Heart left ventricle (tissue), 16 donors: ENCODE results near the gene RASL11B. TPM values are rescaled to one million over a fixed set of nuclear protein-coding genes. Genes with fewer than 3 reads are reported as not detected.
A peak's percentile ranks its signal among the peaks of the same experiment; 100 is the strongest.

Experiments
- ATAC-seq, 4 donors: fragments of 200-7000 bp; cut with Tn5 transposase; one replicate each; pipeline ENCODE4 v1.9.1; 2020 to 2022; ENCODE audit warnings: moderate library complexity in 4 of 4, mild to moderate bottlenecking in 3 of 4, moderate number of reproducible peaks in 1 of 4
- DNase-seq, 5 donors: peaks; one replicate each; pipeline ENCODE4 v3.0.0-alpha.2; 2020
- H3K27ac ChIP-seq, 12 donors: fragments of 200-600 bp; sonication (generic) in 4 of 12; one replicate each; pipeline versions ENCODE4 v1.5.0 to v1.8.0; 2016 to 2022; ENCODE audit warnings: mild to moderate bottlenecking in 2 of 12
- H3K27me3 ChIP-seq, 9 donors: fragments of 200-600 bp; sonication (generic) in 2 of 9; one replicate each; pipeline versions ENCODE4 v1.5.1 to v1.8.0; 2016 to 2022; ENCODE audit warnings: mild to moderate bottlenecking in 3 of 9
- H3K36me3 ChIP-seq, 9 donors: fragments of 200-600 bp; sonication (generic) in 2 of 9; one replicate each; pipeline versions ENCODE4 v1.5.0 to v1.8.0; 2018 to 2022; ENCODE audit warnings: mild to moderate bottlenecking in 2 of 9
- H3K4me1 ChIP-seq, 12 donors: fragments of 200-600 bp; sonication (generic) in 4 of 12; one replicate each; pipeline versions ENCODE4 v1.5.0 to v1.8.0; 2016 to 2022; ENCODE audit warnings: mild to moderate bottlenecking in 3 of 12
- H3K4me3 ChIP-seq, 12 donors: fragments of 200-600 bp; sonication (generic) in 4 of 12; one replicate each; pipeline versions ENCODE4 v1.5.0 to v1.8.0; 2017 to 2022; ENCODE audit warnings: mild to moderate bottlenecking in 9 of 12, moderate library complexity in 4 of 12
- H3K9me3 ChIP-seq, 12 donors: fragments of 200-600 bp; sonication (generic) in 4 of 12; one replicate each; pipeline versions ENCODE4 v1.5.0 to v1.8.0; 2016 to 2022; ENCODE audit warnings: mild to moderate bottlenecking in 1 of 12
- POLR2A ChIP-seq, 2 donors: fragments of 450-650 bp; IDR thresholded peaks; one replicate each; pipeline ENCODE4 v1.6.1; 2017; ENCODE audit warnings: antibody characterized with exemption in 2 of 2, mild to moderate bottlenecking in 2 of 2, moderate library complexity in 2 of 2
- WGBS, 4 donors: extraction: QIAGEN DNeasy Blood & Tissue Kit in 2 of 4; methylation state at CpG; one replicate each; pipeline versions ENCODE4 v1.1.5 to v1.1.7; 2013 to 2018; 5-methylcytosine and 5-hydroxymethylcytosine counted together
- intact Hi-C, 10 donors: fragments of 100-400 bp; cut with DNase I; formaldehyde crosslinking; loops; one replicate each; pipeline versions ENCODE4 v1.11.1 to v1.14.2; 2022
- polyA plus RNA-seq, 2 donors: library from polyadenylated mRNA; stranded (reverse); fragments of 200-250 nt; gene quantifications; one replicate each; pipeline ENCODE4 v1.2.3, GENCODE V29; 2013
- total RNA-seq, 9 donors: library from RNA; depleted of rRNA in 2 of 9; stranded (reverse); fragments of >200 nt in 2 of 9; fragmentation: NEBNext Ultra II Directional in 3 of 9; extraction: Animal tissue kit (Norgen Biotek cat#: 25700) in 3 of 9; gene quantifications; one replicate each; pipeline versions ENCODE4 v1.1.0 to v1.2.4, GENCODE V29; 2016 to 2023
- TF ChIP-seq, protein P1 (sequence below), 12 donors: fragments of 200-600 bp; sonication (generic) in 4 of 12; IDR thresholded peaks; one replicate each; pipeline versions ENCODE4 v1.5.0 to v1.8.0; 2018 to 2022; ENCODE audit warnings: antibody characterized with exemption in 12 of 12, mild to moderate bottlenecking in 5 of 12
- donor health status: ischemic (EF 13 %, LVEDD 7.1; RV severe dilation, severe dysfunction).
- donor health status: healthy with polysubstance abuse.
- donor health status: DM: no; HTN: yes; CAD: no.
- donor health status: DM: no; HTN: no; CAD: no.
- donor health status: ischemic (EF 25% LVEDD 6.9; RV normal size, moderate dysfunction).
- donor health status: ischemic (EF 25% LVEDD 5.7; RV mildly dilated, moderate dysfunction).
- donor health status: healthy.
- donor health status: DM: yes; HTN: yes; CAD: no.
- donor health status: ischemic (EF 35%, LVEDD 5.7; RV mildly dilated, moderate dysfunction).
- donor health status: nonischemic (EF 11% LVEDD 7.7; RV severe dilation, severe dysfunction).
- donor health status: DM: yes; HTN: yes; CAD: no.
- donor health status: PGD.
- donor health status: ischemic (EF 29% LVEDD 5.4; RV normal size, mild dysfunction).
- donor health status: nonischemic (EF 23%, LVEDD 6.1; RV moderate dilation, normal function).

RASL11B gene
- total and polyA plus RNA-seq, 11 donors: 2.7 to 16.1 (median 5.5) TPM

DNA sequence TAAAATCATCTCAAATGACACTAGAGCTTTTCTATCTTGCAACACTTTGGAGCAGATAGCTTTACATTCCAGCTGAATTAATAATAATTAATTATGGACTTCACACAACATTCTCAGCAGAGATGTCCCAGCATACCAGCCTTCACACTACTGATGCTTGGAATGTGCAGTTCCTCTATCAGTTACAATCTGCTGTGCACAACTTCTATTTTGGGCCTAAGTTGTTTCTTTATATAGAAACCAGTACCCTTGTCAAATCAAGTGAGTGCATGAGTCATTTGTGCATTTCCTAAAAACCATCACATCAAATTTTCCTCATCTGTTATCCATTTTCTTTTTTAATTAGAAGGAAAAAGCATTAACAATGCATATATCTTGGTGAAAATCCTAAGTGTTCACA is 8.8 kb upstream of the RASL11B start:
- no peak for TF ChIP-seq POLR2A (IDR thresholded peaks at IDR 0.05)
- TF ChIP-seq, protein P1, sequence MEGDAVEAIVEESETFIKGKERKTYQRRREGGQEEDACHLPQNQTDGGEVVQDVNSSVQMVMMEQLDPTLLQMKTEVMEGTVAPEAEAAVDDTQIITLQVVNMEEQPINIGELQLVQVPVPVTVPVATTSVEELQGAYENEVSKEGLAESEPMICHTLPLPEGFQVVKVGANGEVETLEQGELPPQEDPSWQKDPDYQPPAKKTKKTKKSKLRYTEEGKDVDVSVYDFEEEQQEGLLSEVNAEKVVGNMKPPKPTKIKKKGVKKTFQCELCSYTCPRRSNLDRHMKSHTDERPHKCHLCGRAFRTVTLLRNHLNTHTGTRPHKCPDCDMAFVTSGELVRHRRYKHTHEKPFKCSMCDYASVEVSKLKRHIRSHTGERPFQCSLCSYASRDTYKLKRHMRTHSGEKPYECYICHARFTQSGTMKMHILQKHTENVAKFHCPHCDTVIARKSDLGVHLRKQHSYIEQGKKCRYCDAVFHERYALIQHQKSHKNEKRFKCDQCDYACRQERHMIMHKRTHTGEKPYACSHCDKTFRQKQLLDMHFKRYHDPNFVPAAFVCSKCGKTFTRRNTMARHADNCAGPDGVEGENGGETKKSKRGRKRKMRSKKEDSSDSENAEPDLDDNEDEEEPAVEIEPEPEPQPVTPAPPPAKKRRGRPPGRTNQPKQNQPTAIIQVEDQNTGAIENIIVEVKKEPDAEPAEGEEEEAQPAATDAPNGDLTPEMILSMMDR (IDR thresholded peaks at IDR 0.05): no peak
- no peak overlapping the region for H3K4me3 ChIP-seq
- no peaks in the 10 kb centered on the region for H3K27me3 ChIP-seq
- intact Hi-C loops: no loop called here
- H3K9me3 ChIP-seq: peaks cover 0 to 9% (median 2%) of the 10 kb centered on the region in 12 donors
- H3K36me3 ChIP-seq: no peaks in the 10 kb centered on the region
- DNase-seq: no peak
- H3K27ac ChIP-seq: peak overlapping the region in 5 of 12 donors; percentile 20 to 59 (median 33)
- peaks cover 0 to 23% (median 15%) of the 10 kb centered on the region in 12 donors for H3K4me1 ChIP-seq
- peak; percentile 56 to 67 (median 64) for ATAC-seq

DNA sequence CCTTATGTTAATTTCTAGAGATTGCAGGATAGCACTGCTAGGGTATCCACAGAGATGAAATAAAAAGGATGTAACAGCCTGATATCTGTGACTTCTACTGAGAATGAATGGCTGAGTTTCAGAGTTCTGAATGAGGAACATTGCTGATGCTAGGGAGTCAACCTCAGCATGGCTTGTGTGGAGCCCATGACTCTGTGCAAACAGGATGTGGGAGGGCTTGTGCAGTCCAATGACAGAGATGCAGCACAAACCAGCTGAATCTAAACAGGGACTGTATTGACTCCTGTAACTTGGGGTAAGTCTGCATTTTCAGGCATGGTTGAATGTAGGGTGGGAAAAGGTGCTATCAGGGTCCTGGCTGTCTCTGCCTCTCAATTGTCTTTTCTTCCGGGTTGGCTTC is 5.3 kb upstream of the RASL11B start:
- TF ChIP-seq, protein P1 (IDR thresholded peaks at IDR 0.05): no peak
- TF ChIP-seq POLR2A (IDR thresholded peaks at IDR 0.05): no peak
- 86 to 97% (median 95%) methylated on average over 1 of the region's 1 CpG for WGBS, 4 donors
- H3K4me1 ChIP-seq: peaks cover 0 to 28% (median 19%) of the 10 kb centered on the region in 12 donors
- H3K4me3 ChIP-seq: no peak overlapping the region
- H3K9me3 ChIP-seq: peaks cover 0 to 10% (median 3%) of the 10 kb centered on the region in 12 donors
- no peak for ATAC-seq
- no peaks in the 10 kb centered on the region for H3K36me3 ChIP-seq
- peaks cover 0 to 7% (median 0%) of the 10 kb centered on the region in 9 donors for H3K27me3 ChIP-seq
- no peak for DNase-seq
- intact Hi-C loops: no loop called here
- H3K27ac ChIP-seq: no peak overlapping the region

GRCh38 chr4:52860361-52860760 is 1.8 kb upstream of the RASL11B start:
- TF ChIP-seq, protein P1 (IDR thresholded peaks at IDR 0.05): no peak
- no peak for TF ChIP-seq POLR2A (IDR thresholded peaks at IDR 0.05)
- no peak overlapping the region for H3K27ac ChIP-seq
- H3K4me1 ChIP-seq: peaks cover 0 to 32% (median 20%) of the 10 kb centered on the region in 12 donors
- DNase-seq (no peak), ATAC-seq (no peak)
- H3K9me3 ChIP-seq: peaks cover 0 to 10% (median 3%) of the 10 kb centered on the region in 12 donors
- 86 to 94% (median 93%) methylated on average over 2 of the region's 2 CpGs for WGBS, 4 donors
- H3K27me3 ChIP-seq: peaks cover 0 to 15% (median 0%) of the 10 kb centered on the region in 9 donors
- H3K36me3 ChIP-seq: peaks cover 0 to 4% (median 0%) of the 10 kb centered on the region in 9 donors
- H3K4me3 ChIP-seq: no peak overlapping the region
- intact Hi-C loops: loop anchor here in 9 of 10 donors (5.0 to 10.0 kb wide), 11 partner anchors 94 to 486 kb away; no protein-coding TSS in a partner anchor

DNA sequence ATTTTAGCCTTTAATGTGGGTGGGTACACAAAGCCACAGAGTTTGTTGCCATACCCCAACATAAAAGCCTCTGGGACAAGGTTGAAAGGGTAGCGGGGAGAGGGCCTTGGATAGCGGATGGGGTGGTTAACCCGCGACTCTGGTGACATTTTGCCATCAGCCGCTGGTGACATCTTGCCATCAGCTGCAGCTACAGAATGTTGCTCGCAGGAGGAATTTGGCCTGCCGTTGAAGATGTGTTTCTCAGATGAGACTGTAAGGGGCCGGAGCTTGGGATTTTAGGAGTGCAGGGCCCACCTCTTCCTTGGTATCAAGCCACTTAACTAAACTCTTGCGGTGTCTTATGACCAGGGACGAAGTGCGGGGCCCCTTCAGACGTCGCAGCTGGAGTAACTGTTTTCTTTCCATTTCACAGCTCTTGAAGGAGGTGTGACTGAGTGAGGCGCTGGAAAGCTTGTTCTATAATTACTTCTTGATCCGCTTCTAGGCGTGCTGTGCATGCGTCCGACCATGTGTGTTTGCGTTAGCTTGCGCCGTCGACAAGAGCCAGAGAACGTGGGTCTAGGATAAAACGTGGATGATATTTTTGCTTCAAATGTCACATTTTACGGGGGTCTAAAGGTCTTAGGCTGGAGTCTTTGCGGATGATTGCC is 820 bp upstream of the RASL11B start:
- peaks cover 0 to 10% (median 3%) of the 10 kb centered on the region in 12 donors for H3K9me3 ChIP-seq
- 37 to 39% (median 38%) methylated on average over 26 of the region's 26 CpGs for WGBS, 4 donors
- H3K27ac ChIP-seq: peak overlapping the region in 6 of 12 donors; percentile 66 to 90 (median 83)
- DNase-seq (no peak), ATAC-seq (peak in 2 of 4 donors; percentile 3 to 28)
- TF ChIP-seq, protein P1 (IDR thresholded peaks at IDR 0.05): no peak
- TF ChIP-seq POLR2A (IDR thresholded peaks at IDR 0.05): no peak
- peak overlapping the region; percentile 64 to 91 (median 74) for H3K4me3 ChIP-seq
- intact Hi-C loops: loop anchor here in 9 of 10 donors (5.0 to 10.0 kb wide), 11 partner anchors 94 to 486 kb away; no protein-coding TSS in a partner anchor
- peaks cover 0 to 13% (median 4%) of the 10 kb centered on the region in 9 donors for H3K36me3 ChIP-seq
- peaks cover 0 to 41% (median 27%) of the 10 kb centered on the region in 12 donors for H3K4me1 ChIP-seq
- H3K27me3 ChIP-seq: peaks cover 0 to 15% (median 0%) of the 10 kb centered on the region in 9 donors
